Omental fat pad (tissue), 4 donors: Measurements from ENCODE around the gene TCF3. TPM values are rescaled to one million over a fixed set of nuclear protein-coding genes. Genes with fewer than 3 reads are reported as not detected.

Experiments
- ATAC-seq: fragments of 150-250 bp; one replicate; pipeline ENCODE4 v1.9.1; 2016; ENCODE audit warnings: mild to moderate bottlenecking, moderate library complexity; ENCODE audit not compliant: low FRiP score
- DNase-seq: peaks from one replicate; pipeline ENCODE4 v3.0.0-alpha.2; 2019; ENCODE audit warnings: low spot score
- CTCF ChIP-seq, 3 donors: fragments of 450-650 bp; IDR thresholded peaks; one replicate each; pipeline ENCODE4 v1.5.1; 2016 to 2017; ENCODE audit warnings: antibody characterized with exemption in 3 of 3, mild to moderate bottlenecking in 3 of 3, moderate library complexity in 2 of 3
- total RNA-seq, 4 donors: library from RNA; depleted of rRNA; stranded (reverse); fragments of >200 nt; gene quantifications; one replicate each; pipeline ENCODE4 v1.1.0, GENCODE V29; 2016

Gene TCF3
- total RNA-seq, 4 donors from 2014 or later, result 24.2 to 46.6 (median 40.4) TPM

- ATAC-seq (no peak), DNase-seq (no peak)
- TF ChIP-seq CTCF (IDR thresholded peaks at IDR 0.05), result no peak
Observed at GRCh38 chr19:1661995-1662394, 9.6 kb upstream of the TCF3 start.

GRCh38 chr19:1659084-1659427, 6.6 kb upstream of the TCF3 start:
- ATAC-seq, result no peak
- no peak for DNase-seq
- TF ChIP-seq CTCF (IDR thresholded peaks at IDR 0.05), result no peak

- no peak for TF ChIP-seq CTCF (IDR thresholded peaks at IDR 0.05)
- DNase-seq (no peak), ATAC-seq (no peak)
Observed at GRCh38 chr19:1658150-1659083, 6.0 kb upstream of the TCF3 start.

GRCh38 chr19:1657746-1658145, 5.3 kb upstream of the TCF3 start:
- ATAC-seq, result no peak
- no peak for TF ChIP-seq CTCF (IDR thresholded peaks at IDR 0.05)
- no peak for DNase-seq

GRCh38 chr19:1656988-1657536, 4.6 kb upstream of the TCF3 start:
- no peak for DNase-seq
- no peak for TF ChIP-seq CTCF (IDR thresholded peaks at IDR 0.05)
- no peak for ATAC-seq

- no peak for TF ChIP-seq CTCF (IDR thresholded peaks at IDR 0.05)
- no peak for ATAC-seq
- DNase-seq, result no peak
Observed at GRCh38 chr19:1655987-1656608, 3.7 kb upstream of the TCF3 start.
